HG03378 (cell line): ENCODE measurements around the gene PRKAR1B.

ENCODE experiments used
- ATAC-seq: cut with Tn5 transposase; IDR thresholded peaks from one replicate; pipeline ENCODE4 v1.9.1; 2021; ENCODE audit warnings: mild to moderate bottlenecking, moderate library complexity; ENCODE audit not compliant: unreplicated experiment

The PRKAR1B gene

GRCh38 chr7:576524-577277 lies 150.4 kb downstream of the PRKAR1B start:
- no peak for ATAC-seq

DNA sequence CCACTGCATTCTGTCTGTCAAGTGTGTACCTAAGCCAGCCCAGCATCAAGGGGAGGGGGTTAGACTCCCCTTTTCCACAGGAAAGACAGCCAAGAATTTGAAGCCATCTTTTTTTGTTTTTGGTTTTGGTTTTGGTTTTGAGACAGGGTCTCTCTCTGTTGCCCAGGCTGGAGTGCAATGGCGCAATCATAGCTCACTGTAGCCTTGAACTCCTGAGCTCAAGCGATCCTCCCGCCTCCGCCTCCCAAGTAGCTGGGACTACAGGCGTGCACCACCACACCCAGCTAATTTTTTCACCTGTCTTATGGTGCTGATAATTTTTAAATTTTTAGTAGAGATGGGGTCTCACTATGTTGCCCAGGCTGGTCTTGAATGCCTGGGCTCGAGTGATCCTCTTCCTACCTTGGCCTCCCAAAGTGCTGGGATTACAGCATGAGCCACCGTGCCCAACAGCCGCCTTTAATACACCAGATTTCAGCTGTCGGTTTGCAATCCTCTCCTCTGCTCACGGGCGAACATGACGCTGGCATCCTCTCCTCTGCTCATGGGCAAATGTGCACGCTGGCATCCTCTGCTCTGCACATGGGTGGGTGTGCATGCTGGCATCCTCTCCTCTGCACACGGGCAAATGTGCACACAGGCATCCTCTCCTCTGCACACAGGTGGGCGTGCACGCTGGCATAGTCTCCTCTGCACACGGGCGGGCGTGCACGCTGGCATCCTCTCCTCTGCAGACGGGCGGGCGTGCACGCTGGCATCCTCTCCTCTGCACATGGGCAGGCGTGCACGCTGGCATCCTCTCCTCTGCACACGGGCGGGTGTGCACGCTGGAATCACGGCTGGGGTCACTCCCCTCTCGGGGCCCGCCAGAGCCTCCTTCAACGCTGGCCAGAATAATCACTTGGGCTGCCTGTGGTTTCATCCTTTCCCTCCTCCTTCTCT lies 151.4 kb downstream of the PRKAR1B start:
- no peak for ATAC-seq

- no peak for ATAC-seq
Measured at GRCh38 chr7:574661-575395, 152.3 kb downstream of the PRKAR1B start.

GRCh38 chr7:573933-574381 lies 153.1 kb downstream of the PRKAR1B start:
- no peak for ATAC-seq

- ATAC-seq = no peak
Measured at GRCh38 chr7:573269-573932, 153.7 kb downstream of the PRKAR1B start.

DNA sequence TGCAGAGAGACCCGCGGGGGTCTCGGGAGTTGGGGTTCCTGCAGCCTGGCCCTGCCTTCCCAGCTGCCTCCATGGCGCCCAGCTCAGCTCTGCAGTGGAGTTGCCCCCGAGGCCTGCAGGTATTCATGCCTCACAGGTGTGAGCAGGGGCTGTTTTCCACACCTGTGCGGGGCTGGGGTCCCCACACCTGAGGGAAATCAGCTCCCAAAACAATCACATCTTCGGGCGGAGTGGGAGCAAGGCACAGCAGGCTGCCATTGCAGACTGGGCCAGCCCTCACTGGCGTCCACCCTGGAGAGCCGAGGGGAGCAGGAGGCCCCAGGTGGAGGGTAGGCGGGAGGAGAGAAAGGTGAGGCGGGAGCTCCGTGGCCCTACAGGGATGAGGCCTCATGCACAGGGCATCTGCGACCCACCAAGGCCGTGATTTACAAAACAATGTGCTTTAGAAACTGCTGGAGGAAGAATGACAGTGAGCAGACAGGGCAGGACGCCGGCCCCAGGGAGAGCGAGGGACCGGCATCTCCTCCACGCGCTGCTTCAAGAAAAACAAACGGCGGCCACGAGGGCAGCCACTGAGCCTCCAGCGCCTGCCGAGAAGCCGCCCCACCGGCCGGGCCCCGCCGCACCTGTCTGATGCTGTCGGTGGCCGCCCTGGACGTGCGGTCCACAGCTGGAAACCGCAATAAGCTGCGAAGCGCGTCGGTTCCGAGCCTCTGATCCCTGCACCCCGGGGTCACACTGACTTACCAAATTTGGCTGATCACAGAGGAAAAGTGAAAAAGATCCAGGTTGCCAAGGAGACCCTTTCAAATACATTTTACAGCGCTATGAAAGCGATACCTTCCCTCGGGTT lies 154.4 kb downstream of the PRKAR1B start:
- ATAC-seq = no peak

DNA sequence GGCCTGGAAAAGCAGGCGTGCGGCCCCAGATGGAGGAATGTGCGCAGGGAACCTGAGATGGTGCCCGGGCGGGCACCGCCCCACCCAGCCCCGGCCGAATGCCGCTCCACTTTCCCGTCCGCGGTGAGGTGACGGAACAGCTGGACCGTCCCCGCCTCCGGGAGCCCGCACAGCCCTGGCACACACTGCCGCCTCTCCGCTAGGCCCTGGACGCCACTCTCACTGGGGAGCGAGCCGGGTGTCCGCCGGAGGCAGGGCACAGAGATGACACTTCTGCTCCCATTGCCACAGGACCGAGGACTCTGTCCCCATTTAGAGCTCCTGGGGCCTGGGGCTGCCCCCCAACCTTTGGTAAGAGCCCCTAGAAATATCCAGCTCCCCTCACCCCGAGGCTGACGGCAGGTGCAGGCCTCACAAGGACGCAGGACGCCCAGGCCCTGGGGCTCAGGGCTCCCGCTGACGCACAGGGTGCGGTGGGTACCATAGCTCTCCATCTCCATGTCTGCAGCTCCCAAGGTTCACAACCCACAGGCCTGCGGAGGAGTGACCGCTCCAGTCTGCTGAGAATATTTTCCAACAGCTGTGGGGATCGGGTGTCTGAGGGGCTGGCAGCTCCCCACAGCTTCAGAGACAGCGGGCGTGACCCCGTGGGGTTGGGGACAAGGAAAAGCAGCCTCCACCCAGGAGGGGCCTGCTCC lies 155.2 kb downstream of the PRKAR1B start:
- ATAC-seq = no peak

DNA sequence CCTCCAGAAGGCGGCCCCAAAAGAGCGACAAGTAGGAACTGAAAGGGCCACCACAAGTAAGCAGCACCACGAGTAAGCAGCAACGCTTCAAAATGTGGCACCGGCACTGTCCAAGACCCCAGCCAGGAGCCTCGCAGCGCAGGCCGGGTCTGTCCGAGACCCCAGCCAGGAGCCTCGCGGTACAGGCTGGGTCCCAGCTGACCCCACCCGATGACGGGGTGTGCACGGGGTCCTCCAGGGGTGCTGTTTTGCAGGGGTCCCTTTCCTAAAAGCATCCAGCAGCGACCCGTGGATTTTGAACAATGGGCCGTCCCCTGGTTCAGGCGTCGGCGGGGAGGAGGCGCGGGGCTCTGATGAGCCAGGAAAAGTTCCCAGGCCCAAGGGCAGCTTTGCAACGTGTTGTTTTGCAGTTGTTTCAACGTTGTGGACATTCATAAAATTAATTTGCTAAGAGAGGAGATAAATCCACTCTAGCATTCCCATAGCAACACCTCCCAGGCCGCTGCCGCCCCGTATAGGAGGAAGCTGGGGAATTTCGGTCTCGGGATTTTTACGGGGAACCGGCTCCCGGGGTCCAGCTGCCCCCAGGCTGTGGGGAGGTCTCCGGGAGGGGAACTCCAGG lies 155.9 kb downstream of the PRKAR1B start:
- ATAC-seq = no peak

DNA sequence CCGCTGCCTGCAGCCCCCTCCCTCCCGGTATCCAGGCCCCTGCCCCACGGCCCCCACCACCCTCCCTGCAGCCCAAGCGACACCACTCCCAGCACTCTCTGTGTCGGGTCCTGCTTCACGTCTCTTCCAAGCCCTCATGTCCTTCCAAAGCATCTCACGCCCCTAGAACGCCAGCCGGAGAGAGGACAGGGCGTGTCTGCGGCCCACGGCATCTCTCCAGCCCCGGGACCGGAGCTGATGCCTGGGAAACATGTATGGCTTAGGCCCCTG lies 156.3 kb downstream of the PRKAR1B start:
- no peak for ATAC-seq

GRCh38 chr7:569996-570800 lies 156.9 kb downstream of the PRKAR1B start:
- no peak for ATAC-seq

DNA sequence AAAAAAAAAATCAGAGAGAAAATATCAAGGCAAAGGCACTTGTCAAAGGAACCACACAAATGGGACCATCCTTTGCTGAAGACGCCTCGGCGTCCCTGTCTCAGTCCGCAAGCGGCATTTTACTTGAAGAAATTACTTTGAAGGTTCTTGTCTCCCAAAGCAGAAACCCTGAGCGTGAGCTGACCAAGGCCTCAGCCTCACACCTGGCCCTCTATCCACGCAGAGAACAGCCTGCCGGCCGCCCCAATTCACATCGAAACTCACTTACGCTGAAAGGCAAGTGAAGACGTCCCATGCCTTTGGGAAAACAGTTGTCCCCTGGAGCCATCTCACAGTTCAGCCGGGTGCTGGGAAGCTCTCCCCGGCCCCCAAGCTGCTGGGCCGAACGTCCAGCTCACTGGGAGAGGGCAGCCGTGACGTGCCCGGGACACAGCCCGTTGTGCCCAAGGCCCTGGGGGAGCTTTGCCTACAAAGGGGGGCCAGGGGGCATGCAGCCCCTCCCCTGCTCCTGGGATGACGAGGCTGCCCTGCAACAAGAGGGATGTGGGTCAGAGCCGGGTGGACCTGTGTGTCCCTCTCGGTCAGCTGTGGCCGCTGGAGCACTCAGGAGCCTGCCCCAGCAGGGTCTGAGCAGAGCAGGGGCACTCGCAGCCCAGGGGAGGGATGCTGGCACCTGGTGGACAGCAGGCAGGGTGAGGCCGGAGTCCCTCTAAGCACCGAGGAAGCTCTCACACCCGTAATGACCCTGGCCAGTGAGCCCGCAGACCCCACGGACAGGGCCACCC lies 157.8 kb downstream of the PRKAR1B start:
- no peak for ATAC-seq

GRCh38 chr7:568031-568951 lies 158.8 kb downstream of the PRKAR1B start:
- ATAC-seq = no peak

GRCh38 chr7:567305-567883 lies 159.7 kb downstream of the PRKAR1B start:
- ATAC-seq = no peak

DNA sequence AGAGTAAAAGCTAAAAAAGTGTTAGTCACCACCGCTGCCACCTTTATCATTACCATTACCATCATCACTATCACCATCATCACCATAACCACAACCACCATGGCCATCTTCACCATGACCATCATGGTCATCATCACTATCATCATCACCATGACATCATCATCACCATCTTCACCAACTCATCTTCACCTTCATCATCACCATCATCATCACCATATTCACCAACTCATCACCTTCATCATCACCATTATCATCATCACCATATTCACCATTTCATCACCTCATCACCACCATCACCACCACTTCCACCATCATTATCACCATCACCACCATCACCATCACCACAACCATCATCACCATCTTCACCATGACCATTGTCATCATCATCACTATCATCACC lies 161.0 kb downstream of the PRKAR1B start:
- no peak for ATAC-seq

DNA sequence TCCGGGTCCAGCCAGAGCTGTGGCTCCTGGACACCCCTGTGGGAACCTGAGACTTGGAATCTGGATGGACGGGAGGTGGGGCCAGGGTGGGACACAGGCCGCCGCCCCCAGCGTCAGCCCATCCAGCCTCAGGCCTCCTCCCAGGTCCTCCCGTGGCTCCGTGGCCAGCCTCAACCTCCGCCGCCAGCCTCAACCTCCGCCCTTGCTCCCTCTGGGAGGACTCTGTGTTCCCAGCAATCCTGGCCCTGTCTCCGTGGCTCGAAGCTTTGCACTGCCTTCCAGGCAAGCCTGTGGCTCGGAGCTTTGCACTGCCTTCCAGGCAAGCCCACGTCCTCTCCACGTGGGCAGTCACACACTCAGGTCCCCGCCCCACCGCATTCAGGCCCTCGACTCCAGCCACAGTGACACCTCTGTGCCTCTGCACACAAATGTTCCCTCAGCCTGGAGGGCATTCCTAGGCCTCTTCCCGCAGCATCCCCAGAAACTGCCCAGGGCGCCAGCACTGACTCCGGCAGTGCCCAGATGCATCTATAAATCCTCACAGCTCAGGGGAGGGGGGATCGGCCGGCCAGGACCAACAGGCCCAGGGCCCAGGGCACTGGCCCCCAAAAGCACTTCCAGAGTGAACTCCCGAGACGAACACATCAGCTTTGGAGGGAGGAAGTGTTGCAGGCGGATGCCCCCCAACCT lies 162.8 kb downstream of the PRKAR1B start:
- ATAC-seq = no peak
